MM.1S (cell line): ENCODE measurements around the gene ARHGAP26.

Experiments
- CTCF ChIP-seq: fragments of 300-600 bp; sonication (generic); IDR thresholded peaks from 2 replicates; pipeline ENCODE4 v1.5.1; 2016; ENCODE audit warnings: antibody characterized with exemption, low read length, mixed read lengths
- EZH2 ChIP-seq: fragments of 300-600 bp; sonication (generic); optimal IDR thresholded peaks from 2 replicates; pipeline ENCODE3; 2017; ENCODE audit warnings: low read depth, mild to moderate bottlenecking, antibody characterized with exemption, low read length, mixed read lengths

- TF ChIP-seq CTCF = no peak
- no peak for TF ChIP-seq EZH2
Observed at GRCh38 chr5:143111799-143112198, 341.6 kb downstream of the ARHGAP26 start.
